Memory B cell (primary cell): ENCODE measurements around the gene KRT37.

Experiments
- ATAC-seq: fragments of 150-1000 bp; cut with Tn5 transposase; 2 replicates; pipeline ENCODE4 v1.10.0; 2021; ENCODE audit warnings: low read depth, mild to moderate bottlenecking, moderate library complexity
- DNase-seq, 2 donors: peaks; one replicate each; pipeline ENCODE4 v3.0.0; 2022; ENCODE audit warnings: low spot score in 2 of 2
- H3K27ac Mint-ChIP-seq: one replicate; pipeline ENCODE4 v1.8.0; 2022; ENCODE audit warnings: mild to moderate bottlenecking, moderate library complexity, mixed read lengths
- H3K27me3 Mint-ChIP-seq: one replicate; pipeline ENCODE4 v1.8.0; 2022; ENCODE audit warnings: mixed read lengths
- H3K36me3 Mint-ChIP-seq: one replicate; pipeline ENCODE4 v1.8.0; 2022; ENCODE audit warnings: mild to moderate bottlenecking, mixed read lengths
- H3K4me1 Mint-ChIP-seq: one replicate; pipeline ENCODE4 v1.8.0; 2022; ENCODE audit warnings: mixed read lengths
- H3K4me3 Mint-ChIP-seq: one replicate; pipeline ENCODE4 v1.8.0; 2022; ENCODE audit warnings: mild to moderate bottlenecking, moderate library complexity, mixed read lengths
- H3K9me3 Mint-ChIP-seq: one replicate; pipeline ENCODE4 v1.8.0; 2022; ENCODE audit warnings: mixed read lengths

The KRT37 gene

GRCh38 chr17:41424111-41424635, at the start of gene KRT37:
TSS of gene KRT37 (minus strand) at chr17:41424585. CDS start at chr17:41424523, 62 bp downstream.
- Mint-ChIP-seq H3K4me1 (no peaks in the 10 kb centered on the region), H3K9me3 (no peaks in the 10 kb centered on the region), H3K27ac (no peak within 1 kb of the TSS), H3K36me3 (no peaks in the 10 kb centered on the region), H3K27me3 (peaks cover 11% of the 10 kb centered on the region), H3K4me3 (no peak within 1 kb of the TSS)
- ATAC-seq (no peak), DNase-seq (no peak)

GRCh38 chr17:41468346-41468745, 44.0 kb upstream of the KRT37 start:
- no peak overlapping the region for H3K27ac Mint-ChIP-seq
- no peak for ATAC-seq
- H3K27me3 Mint-ChIP-seq, result peaks cover 12% of the 10 kb centered on the region
- no peaks in the 10 kb centered on the region for H3K4me1 Mint-ChIP-seq
- peaks cover 2% of the 10 kb centered on the region for H3K36me3 Mint-ChIP-seq
- H3K4me3 Mint-ChIP-seq, result no peak overlapping the region
- peaks cover 2% of the 10 kb centered on the region for H3K9me3 Mint-ChIP-seq
- DNase-seq, result no peak

DNA sequence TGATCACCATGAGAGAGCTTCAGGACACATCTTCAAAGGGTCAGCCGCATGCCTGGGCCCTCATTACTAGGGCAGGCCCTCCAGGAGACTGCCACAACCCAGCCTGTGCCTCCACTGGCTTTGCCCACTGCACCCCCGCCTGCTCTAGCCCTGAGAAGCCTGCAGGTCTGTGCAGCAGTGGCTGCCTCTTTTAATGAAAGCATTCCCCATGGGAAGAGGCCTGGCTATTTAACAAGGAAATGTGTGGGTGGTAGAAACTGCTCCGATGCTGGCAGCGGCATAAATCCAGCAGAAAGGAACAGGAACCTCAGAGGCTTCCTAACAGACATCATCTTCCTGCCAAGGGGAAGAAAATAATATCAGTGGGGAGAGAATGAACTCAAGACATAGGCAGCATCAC, 43.2 kb upstream of the KRT37 start:
- no peak overlapping the region for H3K27ac Mint-ChIP-seq
- peaks cover 10% of the 10 kb centered on the region for H3K27me3 Mint-ChIP-seq
- DNase-seq, result no peak
- no peak overlapping the region for H3K4me3 Mint-ChIP-seq
- no peaks in the 10 kb centered on the region for H3K36me3 Mint-ChIP-seq
- ATAC-seq, result no peak
- H3K4me1 Mint-ChIP-seq, result no peaks in the 10 kb centered on the region
- no peaks in the 10 kb centered on the region for H3K9me3 Mint-ChIP-seq

- Mint-ChIP-seq H3K4me1 (no peaks in the 10 kb centered on the region), H3K27me3 (peaks cover 10% of the 10 kb centered on the region), H3K9me3 (no peaks in the 10 kb centered on the region), H3K4me3 (no peak within 1 kb of the TSS), H3K27ac (no peak within 1 kb of the TSS), H3K36me3 (no peaks in the 10 kb centered on the region)
- DNase-seq (no peak), ATAC-seq (no peak)
Measured at GRCh38 chr17:41466988-41467387, 42.6 kb upstream of the KRT37 start, which contains the start of gene KRT32. TSS of gene KRT32 (minus strand) at chr17:41467386. CDS start at chr17:41467325, 61 bp downstream.

GRCh38 chr17:41464682-41465081, 40.3 kb upstream of the KRT37 start:
- H3K27ac Mint-ChIP-seq, result no peak overlapping the region
- peaks cover 11% of the 10 kb centered on the region for H3K27me3 Mint-ChIP-seq
- no peak overlapping the region for H3K4me3 Mint-ChIP-seq
- H3K9me3 Mint-ChIP-seq, result no peaks in the 10 kb centered on the region
- ATAC-seq, result no peak
- no peaks in the 10 kb centered on the region for H3K36me3 Mint-ChIP-seq
- H3K4me1 Mint-ChIP-seq, result no peaks in the 10 kb centered on the region
- DNase-seq, result no peak

- Mint-ChIP-seq H3K4me1 (no peaks in the 10 kb centered on the region), H3K4me3 (no peak overlapping the region), H3K36me3 (no peaks in the 10 kb centered on the region), H3K27me3 (peaks cover 11% of the 10 kb centered on the region), H3K27ac (no peak overlapping the region), H3K9me3 (no peaks in the 10 kb centered on the region)
- DNase-seq (no peak), ATAC-seq (no peak)
Measured at GRCh38 chr17:41464173-41464572, 39.8 kb upstream of the KRT37 start.

GRCh38 chr17:41463746-41464145, 39.4 kb upstream of the KRT37 start:
- Mint-ChIP-seq H3K36me3 (no peaks in the 10 kb centered on the region), H3K4me3 (no peak overlapping the region), H3K9me3 (no peaks in the 10 kb centered on the region), H3K27me3 (peaks cover 13% of the 10 kb centered on the region), H3K27ac (no peak overlapping the region), H3K4me1 (no peaks in the 10 kb centered on the region)
- DNase-seq, result no peak
- ATAC-seq, result no peak

GRCh38 chr17:41462705-41463104, 38.3 kb upstream of the KRT37 start:
- no peak for ATAC-seq
- DNase-seq, result no peak
- Mint-ChIP-seq H3K27me3 (peaks cover 11% of the 10 kb centered on the region), H3K4me1 (no peaks in the 10 kb centered on the region), H3K9me3 (no peaks in the 10 kb centered on the region), H3K4me3 (no peak overlapping the region), H3K27ac (no peak overlapping the region), H3K36me3 (no peaks in the 10 kb centered on the region)

DNA sequence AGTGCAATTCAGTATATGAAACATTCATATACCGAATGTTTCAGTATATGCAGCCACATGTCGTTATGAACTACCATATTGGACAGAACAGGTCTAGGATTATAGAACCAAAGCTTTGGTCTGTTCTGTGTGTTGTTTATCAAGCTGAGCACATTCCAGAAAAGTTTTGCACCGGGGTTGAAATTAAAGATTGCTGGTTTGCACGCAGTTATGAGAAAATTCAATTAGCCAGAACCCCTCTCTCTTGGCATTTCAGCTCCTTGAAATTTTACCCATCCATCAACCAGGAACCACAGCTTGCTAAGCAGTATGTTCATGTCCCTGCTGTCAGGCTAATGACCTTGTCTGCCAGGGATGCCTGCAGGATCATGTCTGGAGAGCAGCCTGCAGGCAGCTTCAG, 33.3 kb upstream of the KRT37 start:
- no peak for DNase-seq
- Mint-ChIP-seq H3K27ac (no peak overlapping the region), H3K9me3 (no peaks in the 10 kb centered on the region), H3K4me3 (no peak overlapping the region), H3K27me3 (peaks cover 9% of the 10 kb centered on the region), H3K36me3 (no peaks in the 10 kb centered on the region), H3K4me1 (no peaks in the 10 kb centered on the region)
- no peak for ATAC-seq

GRCh38 chr17:41456204-41456603, 31.8 kb upstream of the KRT37 start:
- Mint-ChIP-seq H3K27me3 (peaks cover 9% of the 10 kb centered on the region), H3K9me3 (no peaks in the 10 kb centered on the region), H3K27ac (no peak overlapping the region), H3K36me3 (no peaks in the 10 kb centered on the region), H3K4me1 (no peaks in the 10 kb centered on the region), H3K4me3 (no peak overlapping the region)
- DNase-seq (no peak), ATAC-seq (no peak)

DNA sequence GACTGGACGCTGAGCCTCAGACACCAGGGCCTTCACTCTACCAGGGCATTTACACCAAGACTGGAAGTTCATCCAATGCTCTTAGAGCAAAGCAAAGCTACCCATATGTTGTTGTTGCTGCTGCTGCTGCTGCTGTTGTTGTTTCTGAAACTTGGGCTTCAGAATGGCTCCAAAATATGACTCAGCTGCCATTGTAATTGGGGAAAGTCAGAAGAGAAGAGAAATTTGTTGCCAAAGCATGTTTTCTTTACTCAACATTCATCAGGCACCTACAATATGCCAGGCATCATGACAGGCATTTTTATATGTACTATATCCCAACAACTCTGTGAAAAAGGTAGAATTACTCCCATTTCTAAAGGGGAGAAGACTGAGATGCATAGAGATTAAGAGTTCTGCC, 30.9 kb upstream of the KRT37 start:
- Mint-ChIP-seq H3K27ac (no peak overlapping the region), H3K4me3 (no peak overlapping the region), H3K27me3 (peaks cover 6% of the 10 kb centered on the region), H3K36me3 (no peaks in the 10 kb centered on the region), H3K9me3 (no peaks in the 10 kb centered on the region), H3K4me1 (no peaks in the 10 kb centered on the region)
- DNase-seq, result no peak
- ATAC-seq, result no peak

DNA sequence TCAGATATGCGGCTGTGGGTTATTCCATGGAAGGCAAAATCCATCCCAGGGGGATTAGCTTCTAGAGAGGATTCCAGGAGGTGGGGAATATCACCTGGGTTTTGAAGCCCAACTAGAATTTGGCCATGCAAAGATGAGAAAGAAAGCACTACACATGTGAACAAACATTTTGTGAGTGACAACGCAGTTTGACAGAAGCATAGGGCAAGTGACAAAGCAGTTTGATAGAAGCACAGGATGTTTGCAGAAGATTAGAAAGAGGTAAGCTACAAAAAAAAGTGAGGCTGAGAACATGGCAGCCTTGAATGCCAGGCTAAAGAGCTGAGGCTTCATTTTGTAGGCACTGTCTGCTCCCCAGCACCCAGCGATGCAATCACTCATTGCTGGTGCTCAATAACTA, 28.7 kb upstream of the KRT37 start:
- ATAC-seq, result no peak
- H3K36me3 Mint-ChIP-seq, result no peaks in the 10 kb centered on the region
- H3K27me3 Mint-ChIP-seq, result peaks cover 12% of the 10 kb centered on the region
- no peaks in the 10 kb centered on the region for H3K4me1 Mint-ChIP-seq
- no peak overlapping the region for H3K27ac Mint-ChIP-seq
- H3K4me3 Mint-ChIP-seq, result no peak overlapping the region
- no peak for DNase-seq
- no peaks in the 10 kb centered on the region for H3K9me3 Mint-ChIP-seq

- DNase-seq, result no peak
- no peaks in the 10 kb centered on the region for H3K4me1 Mint-ChIP-seq
- H3K9me3 Mint-ChIP-seq, result no peaks in the 10 kb centered on the region
- H3K36me3 Mint-ChIP-seq, result no peaks in the 10 kb centered on the region
- no peak overlapping the region for H3K27ac Mint-ChIP-seq
- H3K27me3 Mint-ChIP-seq, result peaks cover 13% of the 10 kb centered on the region
- no peak overlapping the region for H3K4me3 Mint-ChIP-seq
- no peak for ATAC-seq
Measured at GRCh38 chr17:41452281-41452680, 27.9 kb upstream of the KRT37 start.

DNA sequence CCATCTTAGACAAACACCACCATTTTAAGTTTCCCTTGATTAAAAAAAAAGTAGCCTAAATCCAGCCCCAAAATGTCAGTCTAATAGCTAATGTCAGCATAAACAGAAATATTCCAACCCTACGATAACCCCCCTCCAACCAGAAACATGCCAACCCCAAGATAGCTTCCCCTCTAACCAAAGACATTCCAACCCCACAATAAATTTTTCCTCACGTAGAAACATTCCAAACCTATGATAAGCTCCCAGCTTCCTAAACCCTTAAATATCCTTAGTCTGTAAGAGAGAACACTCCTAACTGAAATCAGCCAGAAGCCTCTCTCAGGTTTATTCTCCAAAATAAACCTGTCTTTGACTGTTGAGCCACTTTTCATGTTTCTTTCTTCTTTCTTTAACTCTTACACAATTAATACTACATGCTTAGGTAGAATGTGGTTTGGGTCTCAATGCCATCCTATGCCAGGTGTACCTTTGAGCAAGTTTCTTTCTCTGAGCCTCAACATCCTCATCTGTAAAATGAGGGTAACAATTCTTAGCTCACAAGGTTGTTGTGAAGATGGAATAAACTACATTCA, 26.9 kb upstream of the KRT37 start:
- Mint-ChIP-seq H3K9me3 (no peaks in the 10 kb centered on the region), H3K4me1 (no peaks in the 10 kb centered on the region), H3K4me3 (no peak overlapping the region), H3K36me3 (no peaks in the 10 kb centered on the region), H3K27ac (no peak overlapping the region), H3K27me3 (peaks cover 15% of the 10 kb centered on the region)
- ATAC-seq, result no peak
- no peak for DNase-seq

DNA sequence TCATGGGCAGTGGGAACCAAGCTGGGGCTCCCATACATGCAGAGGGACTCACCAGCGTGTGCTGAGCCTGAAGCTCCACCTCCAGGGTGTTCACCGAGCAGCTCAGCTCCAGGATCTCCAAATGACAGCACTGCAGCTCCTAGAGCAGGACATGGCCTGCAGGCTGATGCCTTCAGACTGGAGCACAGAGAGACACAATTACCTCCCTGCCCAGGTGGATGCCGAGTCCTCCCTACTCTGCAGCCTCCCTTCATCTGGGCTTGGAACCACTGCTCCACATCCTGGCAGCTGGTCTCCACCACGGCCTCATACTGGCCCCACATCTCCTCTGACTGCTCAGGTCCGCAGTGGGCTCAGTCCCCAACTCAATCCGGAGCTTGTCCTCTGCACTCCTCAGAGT, 24.6 kb upstream of the KRT37 start:
- Mint-ChIP-seq H3K9me3 (no peaks in the 10 kb centered on the region), H3K4me3 (no peak overlapping the region), H3K27me3 (peaks cover 19% of the 10 kb centered on the region), H3K4me1 (no peaks in the 10 kb centered on the region), H3K27ac (no peak overlapping the region), H3K36me3 (no peaks in the 10 kb centered on the region)
- DNase-seq (no peak), ATAC-seq (no peak)
